ENCODE measurements around the gene GTF2F2.

GRCh38 chr13:45073809-45074208 lies 46.5 kb upstream of the GTF2F2 start:
- no peak for TF ChIP-seq CTCF (IDR thresholded peaks at IDR 0.05; ENCODE audit: low read length)
- no peak for TF ChIP-seq EZH2 (IDR thresholded peaks at IDR 0.05; ENCODE audit: borderline replicate concordance, low read length)

Measured in OCI-LY1 (cell line).